IMR-90 (cell line): Measurements from ENCODE around the gene CEL.

ENCODE experiments used
- NFE2L2 ChIP-seq: fragments of 150-350 bp; IDR thresholded peaks from 2 replicates; pipeline ENCODE4 v1.6.1; 2016; ENCODE audit warnings: low read depth, mild to moderate bottlenecking, low read length
- RFX5 ChIP-seq: IDR thresholded peaks from 2 replicates; pipeline ENCODE4 v1.8.0; 2012; ENCODE audit warnings: low read depth, mild to moderate bottlenecking, low read length, moderate library complexity
- TF ChIP-seq, protein P1 (sequence below): fragments of 150-350 bp; IDR thresholded peaks from 2 replicates; pipeline ENCODE4 v1.6.1; 2017; ENCODE audit warnings: mild to moderate bottlenecking, antibody characterized with exemption, low read length, low read depth
- TF ChIP-seq, protein P2 (sequence below): conservative IDR thresholded peaks from 2 replicates; pipeline ENCODE4 v1.5.1; 2012; ENCODE audit warnings: mild to moderate bottlenecking, low read depth, low read length, improper control_type of control experiment

DNA sequence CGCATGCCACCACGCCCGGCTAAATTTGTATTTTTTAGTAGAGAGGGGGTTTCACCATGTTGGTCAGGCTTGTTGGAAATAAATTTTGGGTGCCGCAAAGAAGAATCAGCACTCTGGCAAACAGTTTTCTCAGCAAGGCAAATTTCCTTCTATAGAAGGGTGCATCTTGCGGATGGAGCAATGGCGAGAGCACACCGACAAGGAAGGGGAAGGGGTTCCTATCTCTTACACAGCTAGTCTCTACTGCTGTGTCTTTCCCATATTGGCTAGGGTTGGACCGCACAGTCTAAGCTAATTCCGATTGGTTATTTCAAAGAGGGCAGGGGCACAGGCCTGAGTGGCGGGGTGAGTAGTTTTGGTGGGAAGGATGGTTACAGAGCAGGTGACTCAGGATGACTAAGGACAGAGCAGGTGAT is 30.3 kb upstream of the CEL start:
- TF ChIP-seq RFX5, result no peak
- TF ChIP-seq, protein P1, sequence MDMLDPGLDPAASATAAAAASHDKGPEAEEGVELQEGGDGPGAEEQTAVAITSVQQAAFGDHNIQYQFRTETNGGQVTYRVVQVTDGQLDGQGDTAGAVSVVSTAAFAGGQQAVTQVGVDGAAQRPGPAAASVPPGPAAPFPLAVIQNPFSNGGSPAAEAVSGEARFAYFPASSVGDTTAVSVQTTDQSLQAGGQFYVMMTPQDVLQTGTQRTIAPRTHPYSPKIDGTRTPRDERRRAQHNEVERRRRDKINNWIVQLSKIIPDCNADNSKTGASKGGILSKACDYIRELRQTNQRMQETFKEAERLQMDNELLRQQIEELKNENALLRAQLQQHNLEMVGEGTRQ, result no peak
- TF ChIP-seq, protein P2, sequence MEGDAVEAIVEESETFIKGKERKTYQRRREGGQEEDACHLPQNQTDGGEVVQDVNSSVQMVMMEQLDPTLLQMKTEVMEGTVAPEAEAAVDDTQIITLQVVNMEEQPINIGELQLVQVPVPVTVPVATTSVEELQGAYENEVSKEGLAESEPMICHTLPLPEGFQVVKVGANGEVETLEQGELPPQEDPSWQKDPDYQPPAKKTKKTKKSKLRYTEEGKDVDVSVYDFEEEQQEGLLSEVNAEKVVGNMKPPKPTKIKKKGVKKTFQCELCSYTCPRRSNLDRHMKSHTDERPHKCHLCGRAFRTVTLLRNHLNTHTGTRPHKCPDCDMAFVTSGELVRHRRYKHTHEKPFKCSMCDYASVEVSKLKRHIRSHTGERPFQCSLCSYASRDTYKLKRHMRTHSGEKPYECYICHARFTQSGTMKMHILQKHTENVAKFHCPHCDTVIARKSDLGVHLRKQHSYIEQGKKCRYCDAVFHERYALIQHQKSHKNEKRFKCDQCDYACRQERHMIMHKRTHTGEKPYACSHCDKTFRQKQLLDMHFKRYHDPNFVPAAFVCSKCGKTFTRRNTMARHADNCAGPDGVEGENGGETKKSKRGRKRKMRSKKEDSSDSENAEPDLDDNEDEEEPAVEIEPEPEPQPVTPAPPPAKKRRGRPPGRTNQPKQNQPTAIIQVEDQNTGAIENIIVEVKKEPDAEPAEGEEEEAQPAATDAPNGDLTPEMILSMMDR, result no peak
- no peak for TF ChIP-seq NFE2L2
